ENCODE measurements around the gene EPB41L1.
"Not testable (repeated sequence)": the region's sequence is repeated elsewhere in the genome, so short reads cannot be mapped to it uniquely, and the experiment has no call there.

EPB41L1 gene

GRCh38 chr20:36133821-36134220 lies 20.7 kb upstream of the EPB41L1 start:
- Histone ChIP-seq H3K27me3 (replicated peaks; ENCODE audit: control insufficient read depth, insufficient read depth, low read length) (no peaks in the 10 kb centered on the region), H3K4me3 (replicated peaks; ENCODE audit: low read depth, low read length) (no peak overlapping the region), H3K36me3 (ENCODE audit: control insufficient read depth, insufficient read depth, low read length) (no peaks in the 10 kb centered on the region)
- no peak for DNase-seq (ENCODE audit: extremely low read depth, insufficient read length)
- no peak for TF ChIP-seq CTCF (IDR thresholded peaks at IDR 0.05; ENCODE audit: insufficient read depth, low read length, poor library complexity, severe bottlenecking)

- Histone ChIP-seq H3K4me3 (replicated peaks; ENCODE audit: low read depth, low read length) (no peak overlapping the region), H3K36me3 (ENCODE audit: control insufficient read depth, insufficient read depth, low read length) (no peaks in the 10 kb centered on the region), H3K27me3 (replicated peaks; ENCODE audit: control insufficient read depth, insufficient read depth, low read length) (no peaks in the 10 kb centered on the region)
- no peak for TF ChIP-seq CTCF (IDR thresholded peaks at IDR 0.05; ENCODE audit: insufficient read depth, low read length, poor library complexity, severe bottlenecking)
- no peak for DNase-seq (ENCODE audit: extremely low read depth, insufficient read length)
Observed at GRCh38 chr20:36135159-36135558, 19.4 kb upstream of the EPB41L1 start.

GRCh38 chr20:36135821-36136220 lies 18.7 kb upstream of the EPB41L1 start:
- TF ChIP-seq CTCF (IDR thresholded peaks at IDR 0.05; ENCODE audit: insufficient read depth, low read length, poor library complexity, severe bottlenecking), result no peak
- Histone ChIP-seq H3K36me3 (ENCODE audit: control insufficient read depth, insufficient read depth, low read length) (no peaks in the 10 kb centered on the region), H3K27me3 (replicated peaks; ENCODE audit: control insufficient read depth, insufficient read depth, low read length) (no peaks in the 10 kb centered on the region), H3K4me3 (replicated peaks; ENCODE audit: low read depth, low read length) (no peak overlapping the region)
- DNase-seq (ENCODE audit: extremely low read depth, insufficient read length), result no peak

GRCh38 chr20:36137313-36137712 lies 17.2 kb upstream of the EPB41L1 start:
- not testable (repeated sequence) for H3K27me3 ChIP-seq (replicated peaks; ENCODE audit: control insufficient read depth, insufficient read depth, low read length); DNase-seq (ENCODE audit: extremely low read depth, insufficient read length); H3K36me3 ChIP-seq (ENCODE audit: control insufficient read depth, insufficient read depth, low read length); H3K4me3 ChIP-seq (replicated peaks; ENCODE audit: low read depth, low read length)

- no peak for DNase-seq (ENCODE audit: extremely low read depth, insufficient read length)
- Histone ChIP-seq H3K36me3 (ENCODE audit: control insufficient read depth, insufficient read depth, low read length) (no peaks in the 10 kb centered on the region), H3K27me3 (replicated peaks; ENCODE audit: control insufficient read depth, insufficient read depth, low read length) (no peaks in the 10 kb centered on the region), H3K4me3 (replicated peaks; ENCODE audit: low read depth, low read length) (no peak overlapping the region)
- TF ChIP-seq CTCF (IDR thresholded peaks at IDR 0.05; ENCODE audit: insufficient read depth, low read length, poor library complexity, severe bottlenecking), result no peak
Observed at GRCh38 chr20:36141310-36141709, 13.2 kb upstream of the EPB41L1 start.

GRCh38 chr20:36144336-36144735 lies 10.2 kb upstream of the EPB41L1 start:
- DNase-seq (ENCODE audit: extremely low read depth, insufficient read length), result no peak
- no peak overlapping the region for H3K4me3 ChIP-seq (replicated peaks; ENCODE audit: low read depth, low read length)
- no peak for TF ChIP-seq CTCF (IDR thresholded peaks at IDR 0.05; ENCODE audit: insufficient read depth, low read length, poor library complexity, severe bottlenecking)
- H3K36me3 ChIP-seq (ENCODE audit: control insufficient read depth, insufficient read depth, low read length), result no peaks in the 10 kb centered on the region
- no peaks in the 10 kb centered on the region for H3K27me3 ChIP-seq (replicated peaks; ENCODE audit: control insufficient read depth, insufficient read depth, low read length)

All from GM06990 (cell line).